HT1080 (cell line): ENCODE measurements around the gene FOXP1. TPM values are rescaled to one million over a fixed set of nuclear protein-coding genes. Genes with fewer than 3 reads are reported as not detected.

Experiments
- DNase-seq: peaks from one replicate; pipeline ENCODE4 v3.0.0-alpha.2; 2015; ENCODE audit warnings: low read depth
- total RNA-seq: library from RNA; depleted of rRNA; stranded (reverse); fragments of >200 nt; shearing (Covaris generic); gene quantifications from 2 replicates; pipeline ENCODE4 v1.2.3, GENCODE V29; 2014

The FOXP1 gene
- total RNA-seq, 1 experiment from 2014 or later, result 65.9 TPM

DNA sequence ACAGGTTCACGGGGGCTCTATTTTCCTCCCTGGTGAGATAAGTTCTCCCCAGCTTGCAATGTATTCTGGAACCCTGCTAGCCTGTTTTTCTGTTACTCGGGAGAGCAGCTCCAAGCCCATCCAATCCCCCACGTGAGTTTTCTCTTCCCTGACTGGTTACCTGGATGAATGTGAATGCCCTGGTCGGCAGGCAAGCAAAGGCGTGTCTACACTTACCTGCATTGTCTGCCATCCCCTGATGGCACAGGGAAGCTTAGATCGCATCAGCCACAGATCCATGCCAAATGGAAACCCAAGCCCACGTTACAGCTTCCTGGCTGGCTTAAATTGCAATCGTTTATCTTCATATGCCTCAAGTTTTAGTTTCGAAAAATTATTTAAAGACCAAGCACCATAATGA, 149.9 kb downstream of the FOXP1 start:
- no peak for DNase-seq

DNA sequence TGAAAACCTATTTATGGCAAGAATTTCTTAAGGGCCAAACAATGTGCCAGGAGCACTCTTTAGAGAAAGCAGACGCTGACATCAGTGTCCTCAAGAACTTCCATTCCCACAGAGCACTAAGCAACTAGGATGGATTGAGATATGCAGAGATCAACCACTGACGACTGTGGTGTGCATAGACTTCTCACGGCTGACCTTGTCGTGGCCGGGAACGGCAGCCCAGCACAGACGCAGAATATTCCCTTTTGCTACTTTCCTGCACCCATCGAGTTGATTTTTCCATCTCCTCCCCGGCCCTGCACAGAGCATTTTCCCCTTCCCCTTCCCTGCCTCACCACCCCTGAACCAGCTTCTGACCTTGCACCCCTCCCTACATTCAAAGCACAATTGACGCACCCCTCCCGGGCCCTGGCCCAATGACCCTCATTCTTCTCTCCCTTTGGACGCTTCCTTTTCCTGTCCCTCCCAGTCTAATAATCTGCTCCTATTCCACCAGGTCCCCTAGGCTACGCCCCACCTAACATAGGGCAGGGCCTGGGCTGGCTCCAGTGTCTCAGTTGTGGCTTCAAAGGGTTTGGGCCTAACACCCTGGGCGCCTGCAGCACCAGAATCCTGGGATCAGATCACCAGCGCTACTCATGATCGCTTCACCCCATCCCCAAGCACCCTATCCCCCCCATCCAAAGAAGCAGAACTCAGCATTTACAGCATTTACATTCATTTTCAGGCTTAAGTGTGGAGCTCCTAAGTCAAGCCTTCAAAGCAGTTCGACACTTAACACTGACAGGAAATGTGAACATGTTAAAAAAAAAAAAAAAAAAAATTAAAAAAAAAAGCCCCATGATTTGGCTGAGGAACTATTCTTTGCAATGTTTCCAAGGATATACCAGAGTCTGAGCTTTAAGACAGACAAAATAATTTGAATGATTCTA, 151.2 kb downstream of the FOXP1 start:
- no peak for DNase-seq

DNA sequence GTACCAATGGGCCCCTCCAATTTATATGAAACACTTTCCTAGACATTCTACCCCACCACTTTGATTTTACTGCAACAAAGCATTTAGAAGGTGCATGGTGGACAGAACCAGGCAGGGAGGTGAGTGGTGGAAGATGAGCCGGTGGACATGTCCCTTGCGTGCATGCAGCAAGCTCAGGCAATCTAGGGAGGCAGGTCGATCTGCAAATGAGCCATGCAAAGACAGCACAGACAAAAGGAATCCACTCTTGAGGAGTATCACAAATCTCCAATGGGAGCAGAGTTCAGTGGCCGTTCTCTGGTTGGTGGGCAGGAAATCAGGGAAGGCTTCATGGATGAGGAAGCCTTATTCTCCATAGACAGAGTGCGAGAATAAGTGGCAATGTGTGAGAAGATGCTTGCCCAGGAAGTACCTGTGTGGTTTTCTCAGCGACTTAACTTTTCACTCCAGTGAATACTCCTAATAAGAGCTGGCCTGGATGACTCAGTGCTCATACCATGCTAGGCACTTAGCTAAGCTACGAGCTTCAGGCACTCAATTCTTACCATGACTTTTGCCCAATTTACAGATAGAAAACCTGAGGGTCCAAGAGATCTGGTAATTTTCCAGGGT, 152.5 kb downstream of the FOXP1 start:
- DNase-seq, result peak; percentile 54

DNA sequence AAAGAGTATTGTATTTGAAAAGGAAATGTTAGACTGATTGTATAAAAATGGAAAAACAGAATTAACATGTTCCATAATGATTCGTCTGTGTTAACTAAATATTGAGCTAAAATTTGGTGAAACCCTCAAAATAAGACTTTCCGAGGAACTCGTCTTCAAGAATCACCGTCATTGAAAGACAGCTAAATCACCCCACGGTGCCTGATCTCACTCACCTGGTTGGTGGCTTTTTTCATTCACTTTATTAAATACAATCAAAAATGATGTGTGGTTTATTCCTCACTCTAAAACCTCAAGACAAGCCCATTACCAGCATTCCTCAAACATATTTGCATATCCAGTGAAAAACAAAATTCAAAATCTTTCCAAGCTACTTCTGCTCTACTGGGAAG, 153.9 kb downstream of the FOXP1 start:
- DNase-seq, result no peak

DNA sequence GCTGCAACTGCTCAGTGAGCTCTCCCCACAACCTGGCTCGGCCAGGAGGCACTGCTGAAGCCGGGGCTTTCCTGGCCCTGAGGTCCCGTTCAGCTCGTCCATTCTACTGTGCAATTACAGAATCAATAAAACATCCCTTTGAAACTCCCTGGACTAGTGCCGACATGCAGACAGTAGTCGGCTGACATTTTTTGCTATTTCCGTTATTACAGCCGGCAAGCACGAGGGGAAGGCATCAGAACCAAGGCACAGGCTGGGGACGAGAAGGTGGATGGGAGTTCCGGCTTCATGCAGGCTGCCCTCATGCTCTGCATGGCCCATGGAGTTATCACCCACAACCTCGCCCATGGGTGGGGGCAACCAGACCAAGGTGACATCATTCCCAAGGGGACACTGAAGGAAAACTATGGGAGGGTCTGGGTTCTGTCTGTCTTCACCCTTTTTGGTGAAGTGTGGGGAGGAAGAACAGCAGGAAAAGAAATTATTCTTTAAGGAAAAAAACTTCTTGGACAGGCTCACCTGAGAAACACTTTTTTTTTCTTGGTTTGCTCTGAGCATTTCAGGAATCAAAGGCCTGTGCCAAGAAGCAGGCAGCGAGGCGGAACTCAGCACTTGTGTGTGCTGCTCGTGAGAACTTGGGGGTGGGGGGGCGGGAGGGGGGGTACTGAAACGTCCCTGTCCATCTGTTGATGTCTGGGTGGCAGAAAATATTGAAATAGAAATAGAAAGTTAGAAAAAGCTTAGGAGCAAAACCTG, 154.5 kb downstream of the FOXP1 start:
- no peak for DNase-seq

DNA sequence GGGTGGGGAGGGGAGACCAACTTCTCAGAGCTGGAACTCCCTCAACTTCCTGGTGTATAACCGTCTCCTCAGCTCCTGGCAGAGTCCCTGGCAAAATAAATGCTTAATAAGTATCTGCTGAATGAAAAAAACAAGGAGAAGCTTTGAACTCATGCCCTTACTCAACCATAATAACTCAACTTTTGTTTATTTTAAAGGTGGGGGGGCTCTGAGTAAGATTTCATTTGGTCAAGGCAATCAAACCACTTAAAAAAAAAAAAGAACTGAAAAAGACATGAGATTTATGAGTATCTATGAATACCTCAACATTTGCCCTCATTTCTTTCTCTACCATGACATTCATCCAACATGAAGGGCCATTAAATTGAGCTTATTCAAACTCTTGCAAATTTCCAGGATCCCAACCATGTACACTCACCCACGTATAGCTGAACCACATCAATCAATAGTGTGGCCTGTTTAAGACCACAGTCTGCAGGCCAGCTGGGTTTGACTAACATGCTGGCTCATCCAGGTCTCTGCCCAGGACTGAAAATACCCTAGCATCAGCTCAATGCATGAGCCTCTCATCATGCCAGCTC, 157.9 kb downstream of the FOXP1 start:
- DNase-seq, result peak; percentile 93

DNA sequence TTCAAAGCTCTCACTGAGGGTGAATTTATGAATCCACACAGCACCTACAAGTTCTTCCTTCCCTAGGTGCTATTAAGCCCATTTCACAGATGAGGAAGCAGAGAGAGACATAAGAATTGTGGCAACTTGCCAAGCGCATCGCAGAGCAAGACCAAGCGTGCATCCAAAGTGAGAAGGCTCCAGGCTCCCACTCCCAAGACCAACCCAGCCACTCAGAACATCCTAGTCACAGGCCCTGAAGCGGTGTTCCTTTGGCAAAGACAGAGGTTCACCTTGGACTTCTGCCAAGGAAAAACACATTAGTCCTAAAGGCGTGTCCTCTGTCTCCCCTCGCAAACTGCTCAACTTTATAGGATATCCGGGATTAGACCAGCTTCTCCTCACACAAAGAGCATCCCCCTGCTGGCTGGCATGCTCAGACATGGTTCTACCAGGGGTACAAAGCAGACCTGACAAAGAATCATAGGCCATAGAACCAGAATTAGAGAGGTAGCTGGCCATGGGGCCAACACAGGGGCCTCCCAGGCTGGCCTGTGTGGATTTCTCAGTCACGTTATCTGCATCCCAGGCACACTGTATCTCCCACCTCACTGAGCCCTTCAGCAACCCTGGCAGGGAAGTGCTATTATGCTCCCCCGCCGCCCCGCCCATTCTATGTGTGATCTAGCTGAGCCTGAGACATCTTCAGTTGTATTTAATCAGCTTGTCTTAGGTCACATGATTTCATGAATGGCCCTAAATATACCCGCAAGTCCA, 160.2 kb downstream of the FOXP1 start:
- no peak for DNase-seq

DNA sequence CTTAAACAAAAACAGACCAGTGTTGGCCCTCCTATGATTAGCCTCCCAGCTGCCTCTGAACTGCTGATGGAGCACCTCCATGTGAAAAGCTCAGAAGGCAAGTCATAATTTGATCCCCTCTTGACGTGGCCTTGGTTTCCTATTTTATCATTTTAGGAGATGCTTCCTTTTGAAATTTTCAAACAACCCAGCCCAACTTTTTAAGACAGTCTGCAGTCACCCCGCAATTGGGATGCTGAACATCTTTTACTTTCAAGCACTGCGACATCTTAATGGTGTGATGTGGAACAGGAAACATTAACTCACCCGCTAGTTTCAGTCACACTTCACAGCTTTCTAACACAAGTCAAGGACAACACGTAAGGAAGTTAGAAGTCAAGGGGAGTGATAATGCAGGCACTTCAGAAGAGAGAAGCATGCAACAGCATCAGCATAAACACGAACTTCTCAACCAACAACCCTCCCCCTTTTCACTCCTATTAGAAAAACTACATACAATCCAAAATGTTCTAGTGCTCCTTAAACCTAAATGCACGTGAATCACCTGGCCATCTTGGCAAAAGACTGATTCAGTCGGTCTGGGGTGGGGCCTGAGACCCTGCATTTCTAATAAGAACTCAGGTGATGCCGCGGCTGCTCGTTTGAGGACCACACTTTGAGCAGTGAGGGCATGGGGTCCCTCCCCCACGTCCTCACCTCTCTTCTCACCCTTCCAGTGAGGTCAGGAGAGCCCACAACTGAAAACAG, 161.5 kb downstream of the FOXP1 start:
- no peak for DNase-seq

DNA sequence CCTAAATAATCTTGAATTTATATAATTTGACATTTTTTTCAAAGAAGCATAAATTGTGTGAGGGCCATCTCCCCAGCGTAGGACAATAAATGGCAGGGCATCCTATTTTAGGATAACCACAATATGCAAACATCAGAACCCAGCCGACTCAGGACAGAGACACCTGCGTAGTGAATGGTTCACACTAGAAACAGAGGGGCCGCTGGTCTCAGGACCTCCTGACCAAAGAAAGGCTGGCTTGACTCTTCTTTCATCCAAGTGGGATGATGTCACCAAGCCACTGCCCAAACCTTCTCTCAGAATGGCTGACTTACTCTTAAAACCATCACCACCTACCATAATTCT, 162.1 kb downstream of the FOXP1 start:
- DNase-seq, result no peak

DNA sequence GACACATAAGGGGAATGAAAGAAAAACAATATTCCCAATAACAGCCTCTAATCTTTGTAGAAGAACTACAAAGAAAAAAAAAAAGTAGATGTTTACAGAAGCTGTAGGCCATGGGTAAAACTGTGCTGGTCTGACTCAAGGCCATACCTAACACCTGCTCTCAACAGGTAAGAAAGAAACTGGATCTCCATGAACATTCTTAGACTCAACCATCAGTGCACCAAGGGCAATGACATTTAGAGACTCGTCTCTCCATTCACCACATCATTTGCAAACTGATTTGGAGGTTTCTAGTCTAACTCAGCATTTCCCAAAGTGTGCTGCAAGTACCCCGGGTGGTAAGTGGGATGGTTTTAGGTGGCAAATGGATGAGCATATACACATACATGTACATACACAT, 164.2 kb downstream of the FOXP1 start:
- DNase-seq, result no peak

DNA sequence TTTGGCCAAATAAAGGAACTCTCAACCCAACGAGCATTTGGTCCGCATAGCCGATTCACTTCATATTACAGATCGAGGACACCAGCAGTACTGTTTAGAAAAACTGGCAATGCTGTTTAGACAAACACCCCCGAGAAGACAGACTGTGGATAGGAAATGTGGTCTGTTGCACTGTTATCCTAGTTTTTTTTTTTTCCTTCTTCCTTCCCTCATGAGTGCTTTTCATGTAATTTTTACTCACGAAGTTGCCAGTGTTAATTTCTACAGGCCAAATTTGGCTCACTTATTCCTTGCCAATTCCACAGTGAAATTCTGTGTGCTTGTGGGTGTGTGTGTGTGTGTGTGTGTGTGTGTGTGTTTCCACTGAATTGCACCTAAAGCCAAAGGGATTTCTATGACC, 165.7 kb downstream of the FOXP1 start:
- no peak for DNase-seq

DNA sequence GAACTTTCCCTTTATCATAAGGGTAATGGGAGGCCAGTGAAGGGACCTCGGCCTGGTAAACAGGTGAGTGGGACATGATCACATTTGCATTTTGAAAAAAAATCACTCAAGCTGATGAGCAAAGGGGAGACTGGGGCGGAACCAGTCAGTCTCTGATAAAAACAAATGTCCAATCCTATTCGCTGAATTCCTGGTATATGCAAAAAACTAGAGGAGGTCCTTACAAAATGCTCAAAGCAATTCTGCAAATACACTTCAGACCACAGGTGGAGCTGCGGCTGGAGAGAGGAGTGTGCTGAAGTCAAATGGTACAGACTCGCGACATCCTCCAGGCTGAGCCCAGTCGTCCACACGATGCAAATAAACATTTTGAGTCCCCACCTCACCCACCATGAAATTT, 166.7 kb downstream of the FOXP1 start:
- DNase-seq, result no peak

DNA sequence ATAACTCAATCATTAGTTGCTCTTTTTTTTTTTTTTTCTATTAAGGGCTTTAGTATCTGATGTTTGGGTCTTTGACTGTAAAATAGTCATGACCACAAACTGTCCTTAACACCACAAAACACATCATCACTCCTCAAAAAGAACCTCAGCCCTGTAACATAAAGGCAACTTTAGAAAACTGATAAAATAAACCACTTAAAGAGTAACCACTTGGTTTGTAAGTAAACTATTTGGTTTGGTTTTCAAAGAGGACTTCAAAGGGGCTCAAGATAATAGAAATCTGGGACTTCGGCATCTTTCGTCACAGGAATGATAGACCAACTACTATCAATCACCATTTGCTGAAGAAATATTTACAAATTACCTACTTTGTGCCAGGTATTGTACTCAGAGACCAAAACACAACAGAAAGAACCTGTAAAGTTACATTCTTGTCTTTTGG, 167.8 kb downstream of the FOXP1 start:
- no peak for DNase-seq

DNA sequence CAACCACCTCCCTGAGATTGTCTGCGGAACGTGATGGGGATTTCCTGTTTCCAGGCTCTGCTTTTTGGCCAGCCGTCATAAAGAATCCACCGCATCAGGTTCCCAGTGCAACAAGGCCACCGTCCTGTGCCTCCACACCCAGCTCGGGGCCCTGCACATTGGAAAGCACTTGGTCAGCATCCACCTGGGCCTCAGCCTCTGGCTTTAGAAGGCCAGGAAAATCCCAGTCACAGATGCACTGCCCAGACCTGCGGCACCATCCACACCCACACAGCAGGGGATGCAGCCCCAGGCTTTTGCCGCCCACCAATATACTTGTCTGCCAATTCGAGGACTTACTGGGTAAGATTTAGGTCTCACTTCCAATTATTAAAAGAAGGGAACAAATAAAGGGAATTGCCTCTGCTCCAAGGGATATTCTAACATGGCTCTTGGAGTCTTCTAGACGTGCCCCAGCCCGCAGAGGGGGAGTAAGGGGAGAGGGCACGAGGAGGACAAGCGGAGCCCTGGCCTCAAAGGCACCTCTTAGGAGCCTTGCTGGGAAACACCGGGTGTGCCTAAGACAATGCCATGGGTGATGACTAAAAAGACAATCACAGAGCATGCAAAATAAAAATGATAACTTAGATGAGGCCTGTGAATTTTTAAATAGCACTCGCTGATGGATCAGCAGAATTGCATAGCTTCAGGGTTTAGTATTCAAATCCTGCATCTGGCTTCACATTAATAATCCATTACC, 169.2 kb downstream of the FOXP1 start:
- DNase-seq, result no peak

DNA sequence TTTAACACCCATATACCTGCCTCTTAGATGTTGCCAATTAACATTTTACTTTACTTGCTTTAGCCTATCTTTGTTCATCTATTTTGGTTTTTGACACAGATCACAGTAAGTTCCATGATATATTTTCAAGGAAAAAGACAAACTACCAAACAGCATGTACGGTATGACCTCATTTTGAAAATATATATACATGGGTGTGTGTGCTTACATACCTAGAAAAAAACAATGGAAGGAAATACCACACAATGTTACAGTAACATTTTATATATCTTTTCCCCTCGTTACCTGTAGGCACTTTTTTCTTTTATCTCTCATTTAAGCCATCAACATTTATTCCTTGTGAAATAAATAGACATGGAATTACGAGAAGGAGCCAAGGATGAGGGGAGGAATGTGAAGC, 170.0 kb downstream of the FOXP1 start:
- no peak for DNase-seq

DNA sequence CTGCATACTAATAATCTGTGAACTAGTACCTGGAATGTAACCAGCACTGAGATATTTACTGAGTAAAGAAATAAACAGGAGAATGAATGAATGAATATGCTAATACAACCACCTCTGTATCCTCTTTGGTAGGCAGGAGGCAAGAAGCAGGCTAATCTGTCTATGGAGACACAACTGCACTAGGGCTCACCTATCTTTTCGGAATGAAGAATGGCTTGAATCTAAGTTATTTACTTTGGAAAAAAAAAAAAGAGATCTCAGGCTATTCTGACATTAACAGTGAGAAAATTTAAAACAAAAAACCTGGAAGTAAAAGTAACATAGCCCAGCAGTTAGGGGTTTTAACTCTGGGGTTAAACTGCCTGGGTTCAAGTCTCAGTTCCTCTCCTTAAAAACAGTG, 174.2 kb downstream of the FOXP1 start:
- no peak for DNase-seq

DNA sequence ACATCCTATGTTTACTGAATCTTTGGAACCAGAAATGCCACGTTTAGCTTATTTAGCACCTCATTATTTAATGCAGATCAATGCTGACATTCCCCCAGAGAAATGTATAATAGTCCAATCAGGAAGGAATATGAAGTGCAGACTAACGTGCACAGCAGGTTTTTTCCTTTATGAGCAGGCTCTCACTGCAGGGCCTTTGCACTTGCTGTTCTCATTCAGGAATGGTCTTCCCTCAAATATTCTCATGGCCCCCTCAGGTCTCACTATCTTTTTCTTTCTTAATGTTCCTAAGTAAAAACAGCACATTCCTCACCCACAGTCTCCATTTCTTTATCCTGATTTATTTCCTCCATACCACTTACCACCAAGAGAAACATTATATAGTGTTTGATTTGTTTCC, 174.6 kb downstream of the FOXP1 start:
- DNase-seq, result no peak

DNA sequence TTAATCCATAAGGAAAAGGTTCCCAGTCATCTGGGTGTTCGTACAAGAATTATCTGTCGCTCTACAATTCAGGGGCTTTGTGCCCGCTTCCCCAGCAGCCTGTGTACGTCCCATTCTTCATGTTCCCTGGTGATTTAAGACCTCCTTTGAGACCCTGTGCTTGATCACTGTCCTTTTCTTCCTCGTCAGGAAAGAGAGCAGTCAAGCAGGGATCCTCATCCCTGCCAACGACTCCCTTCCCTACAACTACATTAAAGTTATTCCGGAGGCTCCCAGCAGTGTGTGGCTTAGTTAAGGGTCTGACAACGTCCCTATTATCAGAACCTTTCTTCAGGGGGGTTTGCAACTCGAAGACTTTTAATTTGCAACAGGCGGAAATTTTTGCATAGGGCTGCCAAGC, 175.7 kb downstream of the FOXP1 start:
- no peak for DNase-seq

DNA sequence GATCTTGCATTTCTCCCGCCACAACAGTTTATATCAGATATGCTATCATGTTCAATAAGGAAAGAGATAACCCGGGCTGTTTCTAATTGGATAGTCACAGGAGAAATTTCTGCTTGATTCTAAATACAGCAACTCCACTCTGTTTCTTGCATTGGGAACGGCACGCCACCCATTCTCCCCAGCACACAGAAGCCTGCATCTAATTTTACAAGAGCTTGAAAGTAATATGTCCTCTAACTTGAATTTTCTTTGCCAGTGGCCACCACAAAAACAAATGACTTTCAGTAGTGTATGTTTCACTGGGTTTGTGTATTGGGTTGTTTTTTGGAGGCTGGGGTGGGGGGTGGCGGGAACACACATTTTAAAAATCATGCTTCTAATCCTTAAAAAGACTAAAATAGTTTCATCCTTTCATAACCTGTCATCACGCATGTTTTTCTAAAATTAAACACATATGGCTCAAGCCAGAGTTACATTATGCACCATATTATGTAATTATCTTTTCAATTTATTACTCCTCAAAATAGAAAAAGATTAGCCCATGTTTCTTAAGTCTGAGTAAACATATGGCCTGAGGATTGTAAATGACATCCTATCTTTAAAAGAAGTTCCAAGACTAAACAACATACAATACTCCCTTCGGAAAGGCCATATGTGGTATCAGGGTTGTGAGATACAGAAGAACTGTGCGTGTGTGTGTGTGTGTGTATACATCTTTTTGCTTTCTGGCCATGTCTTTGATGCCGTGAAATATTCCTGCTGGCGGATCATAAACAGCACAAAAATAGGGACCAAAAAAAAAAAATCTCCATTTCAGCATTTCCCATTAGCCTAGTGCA, 176.3 kb downstream of the FOXP1 start:
- DNase-seq, result no peak
